HG03457 (cell line): ENCODE measurements around the gene BBS9.
"Not testable (repeated sequence)": the region's sequence is repeated elsewhere in the genome, so short reads cannot be mapped to it uniquely, and the experiment has no call there.

Source experiments
- ATAC-seq: cut with Tn5 transposase; IDR thresholded peaks from one replicate; pipeline ENCODE4 v1.9.1; 2021; ENCODE audit warnings: moderate number of reproducible peaks; ENCODE audit not compliant: unreplicated experiment

BBS9 gene

DNA sequence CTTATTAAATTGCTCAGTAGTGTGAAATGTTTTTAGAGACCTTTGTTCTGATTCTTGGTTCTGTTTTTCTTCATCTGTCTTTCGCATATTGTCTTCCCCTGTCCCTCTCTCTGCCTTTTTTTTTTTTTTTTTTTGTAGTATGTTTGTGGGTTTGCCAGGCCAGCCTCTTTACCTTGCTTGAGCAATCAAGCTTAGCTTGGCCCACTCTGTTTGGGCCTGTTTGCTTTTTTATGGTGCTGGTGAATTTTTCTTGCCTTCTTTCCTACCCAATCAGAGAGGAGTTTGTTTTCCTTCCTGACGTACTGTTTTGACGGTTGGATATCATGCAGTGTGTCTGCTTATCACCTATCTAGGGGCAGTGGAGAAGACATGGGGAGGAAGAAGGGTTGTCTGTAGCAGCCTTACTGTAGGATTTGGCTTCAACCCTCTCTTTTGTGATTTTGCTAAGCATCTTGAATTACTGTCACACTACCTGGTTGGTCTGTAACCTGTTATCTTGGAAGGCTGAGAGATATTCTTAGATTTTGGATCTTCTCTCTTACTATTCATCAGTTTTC is 64.0 kb downstream of the BBS9 start:
- ATAC-seq = no peak

DNA sequence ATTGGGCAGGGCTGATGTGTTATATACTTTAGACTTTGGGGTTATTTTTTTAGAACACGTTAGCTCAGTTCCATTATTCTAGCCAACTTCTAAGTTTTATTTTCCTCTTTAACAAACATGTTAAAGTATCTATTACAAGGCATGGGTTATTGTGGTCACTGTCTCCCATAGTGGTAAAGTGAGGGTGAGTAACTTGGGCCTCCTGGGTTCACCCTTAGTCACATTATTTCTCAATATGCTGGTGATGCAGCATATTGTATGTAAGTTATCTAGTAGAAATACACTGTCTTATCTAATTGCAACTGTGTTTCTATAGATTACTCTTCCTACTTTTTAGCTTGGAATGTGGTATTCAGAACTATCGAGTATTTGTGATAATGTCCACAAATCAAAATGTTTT is 65.9 kb downstream of the BBS9 start:
- no peak for ATAC-seq

GRCh38 chr7:33196221-33196620 is 66.9 kb downstream of the BBS9 start:
- no peak for ATAC-seq

- ATAC-seq = no peak
Measured at GRCh38 chr7:33200282-33200681, 70.9 kb downstream of the BBS9 start.

DNA sequence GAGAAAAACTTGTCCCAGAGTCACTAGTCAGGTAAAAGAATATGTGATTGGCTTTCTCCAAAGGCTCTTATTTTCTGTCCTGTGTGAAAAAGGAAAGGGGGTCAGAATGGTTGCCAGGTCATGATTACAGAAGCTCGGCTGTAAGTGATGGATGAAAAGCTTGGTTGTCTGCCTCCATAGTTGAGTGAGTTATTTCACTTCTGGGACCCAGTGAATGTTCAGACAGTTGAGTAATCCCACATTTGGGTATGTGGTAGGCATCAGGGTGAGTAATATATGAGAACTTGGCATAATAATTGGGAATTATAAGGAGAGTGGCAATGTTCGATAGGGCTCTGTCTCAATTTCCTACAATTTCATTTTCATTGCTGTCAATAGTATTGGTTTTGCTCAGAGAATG is 72.5 kb downstream of the BBS9 start:
- ATAC-seq = no peak

- no peak for ATAC-seq
Measured at GRCh38 chr7:33210958-33211357, 81.6 kb downstream of the BBS9 start.

- ATAC-seq = no peak
Measured at GRCh38 chr7:33212144-33212543, 82.8 kb downstream of the BBS9 start.

- ATAC-seq = no peak
Measured at GRCh38 chr7:33215992-33216391, 86.6 kb downstream of the BBS9 start.

DNA sequence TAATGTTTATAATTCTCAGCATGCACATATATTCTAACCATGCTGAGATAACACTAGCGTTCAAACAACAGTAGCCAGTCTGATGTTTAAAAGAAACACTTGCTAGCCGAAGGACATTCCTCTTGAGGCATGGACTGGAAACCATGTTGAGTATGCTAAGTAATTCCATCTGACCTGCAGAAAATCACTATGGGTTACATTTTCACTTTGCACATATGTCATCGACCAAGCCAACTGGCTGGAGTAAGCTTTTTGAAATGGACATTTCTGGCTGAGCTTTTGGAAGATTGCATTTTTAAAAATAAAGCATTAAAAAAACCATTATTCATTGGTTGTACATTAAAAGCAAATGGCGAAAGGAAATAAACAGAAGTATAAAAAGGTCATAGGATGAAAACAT is 88.2 kb downstream of the BBS9 start:
- ATAC-seq = no peak

- not testable (repeated sequence) for ATAC-seq
Measured at GRCh38 chr7:33218841-33219535, 89.6 kb downstream of the BBS9 start.

DNA sequence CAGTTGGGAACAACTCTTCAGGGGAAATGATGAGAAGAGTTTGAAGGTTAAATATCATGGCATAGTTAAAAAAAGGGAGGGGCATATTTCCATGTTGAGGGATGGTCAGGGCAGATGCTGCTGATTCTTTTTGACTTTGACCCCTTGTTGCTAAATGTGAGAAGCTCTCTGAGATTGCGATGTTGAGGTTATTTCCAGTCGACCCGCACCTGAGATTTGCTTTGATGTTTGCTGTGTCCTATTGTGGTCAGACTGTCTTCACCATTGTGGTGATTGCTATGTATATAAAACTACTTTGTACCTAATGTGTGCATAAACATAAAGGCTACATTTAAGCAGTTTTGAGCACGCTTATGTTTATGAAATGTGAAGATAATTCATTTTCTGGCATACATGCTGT is 90.9 kb downstream of the BBS9 start:
- ATAC-seq = no peak

GRCh38 chr7:33221390-33221789 is 92.0 kb downstream of the BBS9 start:
- no peak for ATAC-seq

GRCh38 chr7:33232632-33233145 is 103.3 kb downstream of the BBS9 start:
- ATAC-seq = no peak

- no peak for ATAC-seq
Measured at GRCh38 chr7:33233659-33234058, 104.3 kb downstream of the BBS9 start.

DNA sequence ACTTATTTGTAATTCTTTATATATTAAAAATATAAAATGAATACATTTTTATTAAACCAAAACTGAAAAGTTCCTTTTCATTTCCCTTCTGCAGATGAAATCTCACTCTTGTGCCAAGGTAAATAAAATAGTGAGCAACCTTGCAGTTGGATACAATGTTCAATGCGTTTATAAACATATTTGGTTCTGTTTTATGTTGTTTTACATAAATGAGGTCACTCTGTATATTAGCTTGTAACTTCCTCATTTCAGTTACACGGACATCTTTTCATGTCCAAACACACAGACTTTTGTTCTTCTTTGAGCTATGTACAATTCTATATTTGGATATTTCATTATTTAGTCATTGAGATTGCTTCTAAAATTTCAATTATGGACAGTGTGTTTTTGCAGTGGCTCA is 107.7 kb downstream of the BBS9 start:
- ATAC-seq = no peak

- ATAC-seq = no peak
Measured at GRCh38 chr7:33243319-33243881, 114.0 kb downstream of the BBS9 start.

GRCh38 chr7:33248671-33249070 is 119.3 kb downstream of the BBS9 start:
- ATAC-seq = no peak

DNA sequence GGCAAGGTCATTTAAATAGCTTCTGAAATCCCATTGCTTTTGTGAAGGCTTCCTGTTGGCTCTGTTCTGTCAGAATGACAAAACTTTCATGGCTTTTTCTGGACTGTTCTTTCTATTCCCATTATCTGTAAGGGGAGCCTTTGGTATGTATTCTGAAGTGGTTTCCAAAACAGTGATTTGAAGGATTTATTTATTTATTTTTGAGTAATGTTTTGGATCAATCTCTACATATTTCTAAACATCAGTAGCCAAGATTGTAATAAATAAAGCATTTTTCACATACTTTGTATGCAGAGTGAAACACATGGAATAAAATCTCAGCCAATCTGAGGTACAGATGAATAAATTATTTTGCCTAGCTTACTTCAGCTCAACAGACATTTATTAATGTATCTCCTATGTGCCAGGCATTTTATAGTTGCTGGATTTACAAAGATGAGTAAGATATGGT is 121.1 kb downstream of the BBS9 start:
- no peak for ATAC-seq

DNA sequence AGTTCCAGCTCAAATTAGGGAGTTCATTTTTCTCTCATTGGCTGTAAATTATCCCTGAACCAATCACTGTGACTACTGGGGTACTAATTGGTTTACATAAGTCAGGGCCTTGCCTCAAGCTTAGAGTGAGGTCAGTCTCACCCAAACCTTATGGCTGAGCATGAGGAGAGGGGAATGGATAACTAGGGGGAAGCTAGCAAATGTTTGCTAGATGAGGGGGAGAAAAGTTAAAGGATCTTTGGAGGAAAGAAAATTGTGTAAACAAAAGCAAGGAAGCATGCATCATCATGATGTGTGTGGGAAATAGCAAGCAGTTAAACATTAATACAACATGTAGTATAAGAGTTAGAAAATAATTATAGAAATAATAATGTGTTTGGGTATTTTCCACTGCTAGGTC is 121.9 kb downstream of the BBS9 start:
- no peak for ATAC-seq

GRCh38 chr7:33258491-33258951 is 129.2 kb downstream of the BBS9 start:
- ATAC-seq = no peak

- no peak for ATAC-seq
Measured at GRCh38 chr7:33261585-33261984, 132.2 kb downstream of the BBS9 start.

DNA sequence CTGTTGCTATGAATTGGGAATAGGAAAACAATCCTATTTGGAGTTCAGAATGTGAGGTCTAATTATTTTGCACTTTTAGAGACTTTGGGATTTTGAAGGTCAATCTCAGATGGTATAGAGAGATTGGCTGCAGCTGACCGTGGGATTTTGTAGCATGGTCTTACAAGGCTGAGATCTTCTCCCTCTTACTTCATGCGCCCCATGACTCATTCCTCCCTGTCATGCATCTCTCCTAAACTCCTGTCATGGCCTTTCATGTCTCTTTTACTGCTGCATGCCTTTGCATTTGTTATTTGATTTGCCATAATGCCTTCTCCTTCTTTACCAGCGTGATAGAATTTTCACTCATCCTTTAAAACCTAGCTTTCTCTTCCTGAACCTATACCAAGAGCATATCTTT is 133.1 kb downstream of the BBS9 start:
- ATAC-seq = no peak
